Endothelial cell of umbilical vein (primary cell): ENCODE results near the gene PTP4A1. TPM values are rescaled to one million over a fixed set of nuclear protein-coding genes. Genes with fewer than 3 reads are reported as not detected.

Experiments used
- BruUV-seq: library from RNA; stranded (reverse); fragments of 400-500 nt; replicated peaks from 2 replicates; lab custom pipeline; 2021; lab: Mats Ljungman, UMichigan
- CTCF ChIA-PET: fragments of 300-600, 350-600 bp; sonication (Branson Sonifier 250); formaldehyde crosslinking; loops from one replicate; lab custom pipeline; 2021; ENCODE audit warnings: antibody characterized with exemption, inconsistent platforms; lab: Charles Lee
- POLR2A ChIA-PET: fragments of 300-600, 350-600 bp; sonication (Branson Sonifier 250); formaldehyde crosslinking; loops from one replicate; lab custom pipeline; 2021; ENCODE audit warnings: antibody characterized with exemption, inconsistent platforms; lab: Charles Lee
- DNase-seq: peaks from one replicate; pipeline ENCODE4 v3.0.0-alpha.2; 2011; ENCODE audit warnings: low read depth, low spot score
- FAIRE-seq: peaks from 2 replicates; lab custom pipeline; 2011; peaks lifted over from hg19 to GRCh38; lab: Jason Lieb, UNC
- H2AFZ ChIP-seq: 2 replicates; pipeline ENCODE4 v1.6.0; 2012; ENCODE audit warnings: low read depth, low read length, control low read depth, inconsistent platforms
- H3K27ac ChIP-seq: 2 replicates; pipeline ENCODE4 v1.5.1; 2011; ENCODE audit warnings: low read depth, mild to moderate bottlenecking, control low read depth, low read length, moderate library complexity; ENCODE audit not compliant: insufficient read depth
- H3K27me3 ChIP-seq, 2 experiments: 2 replicates each; pipeline versions ENCODE4 v1.6.0 to v1.6.1; 2011; ENCODE audit warnings: low read length in 2 of 2, mixed read lengths in 1 of 2; ENCODE audit not compliant: control insufficient read depth in 2 of 2, insufficient read depth in 2 of 2
- H3K36me3 ChIP-seq, 2 experiments: 2 replicates in 1 of 2; 3 replicates in 1 of 2; pipeline ENCODE4 v1.5.1; 2011; ENCODE audit warnings: low read length in 2 of 2, mild to moderate bottlenecking in 1 of 2, moderate library complexity in 1 of 2; ENCODE audit not compliant: control insufficient read depth in 2 of 2, insufficient read depth in 2 of 2; ENCODE audit errors: extremely low read depth in 1 of 2
- H3K4me1 ChIP-seq: 3 replicates; pipeline ENCODE4 v1.5.1; 2011; ENCODE audit warnings: mild to moderate bottlenecking, low read length; ENCODE audit not compliant: control insufficient read depth, insufficient read depth; ENCODE audit errors: extremely low read depth
- H3K4me2 ChIP-seq: 2 replicates; pipeline ENCODE4 v1.6.1; 2011; ENCODE audit warnings: low read length, control low read depth, mixed read lengths; ENCODE audit not compliant: insufficient read depth
- H3K4me3 ChIP-seq, 3 experiments: fragments of 200-600 bp in 1 of 3; sonication (generic), shearing (Covaris generic) in 1 of 3; replicated peaks in 1 of 3; 2 replicates each; pipeline ENCODE4 v1.5.1; 2011 to 2016; ENCODE audit warnings: control low read depth in 3 of 3, low read length in 3 of 3, mild to moderate bottlenecking in 2 of 3, inconsistent platforms in 1 of 3, low read depth in 1 of 3, moderate library complexity in 1 of 3; ENCODE audit not compliant: insufficient read depth in 1 of 3
- H3K79me2 ChIP-seq: 2 replicates; pipeline ENCODE4 v1.6.0; 2012; ENCODE audit warnings: low read length, inconsistent platforms; ENCODE audit not compliant: control insufficient read depth, insufficient read depth
- H3K9ac ChIP-seq: replicated peaks from 2 replicates; pipeline ENCODE3; 2011; ENCODE audit warnings: low read length, control low read depth; ENCODE audit not compliant: insufficient read depth; ENCODE audit errors: extremely low read depth
- H3K9me1 ChIP-seq: replicated peaks from 3 replicates; pipeline ENCODE4 v1.6.0; 2011; ENCODE audit warnings: mild to moderate bottlenecking, low read length; ENCODE audit not compliant: control insufficient read depth, insufficient read depth; ENCODE audit errors: extremely low read depth
- H3K9me3 ChIP-seq: replicated peaks from 2 replicates; pipeline ENCODE4 v1.5.1; 2012; ENCODE audit warnings: low read length, inconsistent platforms; ENCODE audit not compliant: control insufficient read depth, insufficient read depth
- H4K20me1 ChIP-seq: replicated peaks from 2 replicates; pipeline ENCODE3; 2011; ENCODE audit warnings: mild to moderate bottlenecking, low read length; ENCODE audit not compliant: control insufficient read depth, insufficient read depth; ENCODE audit errors: extremely low read depth
- GATA2 ChIP-seq: IDR thresholded peaks from 2 replicates; pipeline ENCODE4 v1.7.0; 2011; ENCODE audit warnings: low read depth, mild to moderate bottlenecking, moderate library complexity, mixed read lengths, low read length; ENCODE audit not compliant: insufficient read length, insufficient read depth
- dilution Hi-C: fragments of 300-500 bp; cut with MboI; formaldehyde crosslinking; loops from one replicate; pipeline ENCODE4 v1.15.0; 2019; ENCODE audit warnings: low sequenced_read_pairs; ENCODE audit not compliant: extremely low pct_ligation_motif_present
- intact Hi-C: fragments of 100-400 bp; cut with micrococcal nuclease; formaldehyde crosslinking; loops from one replicate; pipeline ENCODE4 v1.10.0; 2022
- polyA plus RNA-seq, 4 experiments: library from polyadenylated mRNA; depleted of rRNA in 3 of 4; stranded (reverse) in 3 of 4; unstranded in 1 of 4; fragments of >200 nt; gene quantifications; 2 replicates each; pipeline versions ENCODE4 v1.2.1 to v1.2.3, GENCODE V29; 2011 to 2012; ENCODE audit warnings: missing spikeins in 1 of 4
- total RNA-seq: library from RNA; stranded (reverse); gene quantifications from 2 replicates; pipeline ENCODE4 v1.2.3, GENCODE V29; 2021
- TF ChIP-seq, protein P1 (sequence below), 2 donors: IDR thresholded peaks; 1 replicate in 1 of 2; 2 replicates in 1 of 2; pipeline ENCODE4 v1.5.1; 2011; ENCODE audit warnings: low read length in 2 of 2, mild to moderate bottlenecking in 2 of 2, moderate library complexity in 2 of 2, control low read depth in 1 of 2, inconsistent platforms in 1 of 2, low read depth in 1 of 2; ENCODE audit not compliant: insufficient read depth in 1 of 2; ENCODE audit errors: extremely low read depth in 1 of 2

PTP4A1 gene
- total and polyA plus RNA-seq, 2 donors (not counting 3 experiments of a cell fraction or from before 2014, with no cell fraction given): 10.8 to 58.4 TPM

DNA sequence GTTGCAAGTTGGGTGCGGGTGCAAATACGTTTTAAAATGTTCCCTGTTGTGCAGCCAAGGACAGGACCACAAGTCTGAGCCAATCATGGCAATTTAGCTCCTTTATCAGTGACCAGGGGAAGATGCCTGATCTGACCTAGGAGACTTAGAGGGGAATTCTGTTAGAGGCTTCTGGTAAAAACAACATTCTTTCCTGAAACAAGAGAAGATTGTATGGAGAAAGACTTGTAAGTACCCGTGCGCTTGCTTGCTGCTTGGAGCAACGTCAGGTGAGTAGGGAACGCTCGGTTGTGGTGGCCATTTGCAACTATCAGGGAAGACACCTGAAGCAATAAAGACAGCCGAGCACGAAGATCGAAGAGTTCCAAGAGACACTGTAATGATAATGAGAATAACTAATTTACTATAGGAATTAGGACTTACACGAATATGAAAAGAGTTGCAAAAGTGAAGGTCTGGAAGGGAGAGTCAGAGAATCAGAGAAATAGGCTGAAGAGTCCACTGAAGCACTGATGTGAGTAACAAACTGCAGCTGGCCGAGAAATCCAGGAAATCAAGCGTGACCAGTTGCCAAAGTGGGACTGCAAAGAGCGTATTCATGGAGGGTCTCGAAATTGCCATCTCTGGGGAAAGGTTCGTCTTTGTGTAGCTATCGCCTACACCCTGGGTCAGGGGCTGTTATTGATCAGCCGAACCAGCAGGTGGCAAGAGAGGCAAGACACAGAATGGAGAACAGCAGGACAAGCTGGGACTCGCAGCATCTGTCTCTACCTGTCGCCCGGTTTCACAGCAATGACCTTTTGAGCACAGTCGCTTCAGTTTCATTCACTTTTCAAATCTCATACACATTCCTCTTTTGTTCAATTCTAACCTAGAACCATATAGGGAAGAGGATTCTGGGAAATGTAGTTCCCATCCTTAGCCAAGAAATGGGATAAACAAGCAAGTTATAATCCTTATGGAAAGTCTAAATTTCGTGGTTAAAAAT lies 26.1 kb downstream of the PTP4A1 start:
- BruUV-seq: no TSS peak
- Histone ChIP-seq H3K9me1 (no peaks in the 10 kb centered on the region), H3K9ac (no peak overlapping the region), H3K79me2 (no peaks in the 10 kb centered on the region), H3K27ac (no peak overlapping the region), H3K4me2 (peak overlapping the region; percentile 87), H3K36me3 (no peaks in the 10 kb centered on the region), H3K4me1 (peaks cover 2% of the 10 kb centered on the region), H4K20me1 (no peaks in the 10 kb centered on the region), H3K4me3 (peak overlapping the region; percentile 12 to 63 (median 42)), H2AFZ (peak overlapping the region; percentile 72), H3K27me3 (peaks cover 0 to 2% of the 10 kb centered on the region in 2 experiments), H3K9me3 (no peaks in the 10 kb centered on the region)
- TF ChIP-seq, protein P1, sequence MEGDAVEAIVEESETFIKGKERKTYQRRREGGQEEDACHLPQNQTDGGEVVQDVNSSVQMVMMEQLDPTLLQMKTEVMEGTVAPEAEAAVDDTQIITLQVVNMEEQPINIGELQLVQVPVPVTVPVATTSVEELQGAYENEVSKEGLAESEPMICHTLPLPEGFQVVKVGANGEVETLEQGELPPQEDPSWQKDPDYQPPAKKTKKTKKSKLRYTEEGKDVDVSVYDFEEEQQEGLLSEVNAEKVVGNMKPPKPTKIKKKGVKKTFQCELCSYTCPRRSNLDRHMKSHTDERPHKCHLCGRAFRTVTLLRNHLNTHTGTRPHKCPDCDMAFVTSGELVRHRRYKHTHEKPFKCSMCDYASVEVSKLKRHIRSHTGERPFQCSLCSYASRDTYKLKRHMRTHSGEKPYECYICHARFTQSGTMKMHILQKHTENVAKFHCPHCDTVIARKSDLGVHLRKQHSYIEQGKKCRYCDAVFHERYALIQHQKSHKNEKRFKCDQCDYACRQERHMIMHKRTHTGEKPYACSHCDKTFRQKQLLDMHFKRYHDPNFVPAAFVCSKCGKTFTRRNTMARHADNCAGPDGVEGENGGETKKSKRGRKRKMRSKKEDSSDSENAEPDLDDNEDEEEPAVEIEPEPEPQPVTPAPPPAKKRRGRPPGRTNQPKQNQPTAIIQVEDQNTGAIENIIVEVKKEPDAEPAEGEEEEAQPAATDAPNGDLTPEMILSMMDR (IDR thresholded peaks at IDR 0.05; ENCODE audit: extremely low read depth in 1 of 2, insufficient read depth in 1 of 2, low read depth in 1 of 2, low read length in 2 of 2): peak; percentile 79 to 83
- TF ChIP-seq GATA2: no peak
- POLR2A ChIA-PET: no interaction called here
- dilution Hi-C loops: no loop called here
- FAIRE-seq (peak; percentile 81), DNase-seq (peak; percentile 73)
- CTCF ChIA-PET: interaction anchor here (0.6 to 4.9 kb wide), 51 partner anchors 9 to 250 kb away, joined by 3 to 94 read pairs (median 4); partner anchors contain the start of gene PHF3
- intact Hi-C loops: loop anchor here (1.0 to 2.0 kb wide), 4 partner anchors 36 to 246 kb away; partner anchors contain the start of gene PHF3
